Erythroblast (primary cell): ENCODE data around the gene RALGDS.

ENCODE experiments used
- GATA1 ChIP-seq: IDR thresholded peaks from 2 replicates; pipeline ENCODE4 v1.6.1; 2011; ENCODE audit warnings: low read depth, mild to moderate bottlenecking, control low read depth, low read length, moderate library complexity
- POLR2A ChIP-seq: IDR thresholded peaks from 2 replicates; pipeline ENCODE4 v1.6.1; 2011; ENCODE audit warnings: mild to moderate bottlenecking, low read length

DNA sequence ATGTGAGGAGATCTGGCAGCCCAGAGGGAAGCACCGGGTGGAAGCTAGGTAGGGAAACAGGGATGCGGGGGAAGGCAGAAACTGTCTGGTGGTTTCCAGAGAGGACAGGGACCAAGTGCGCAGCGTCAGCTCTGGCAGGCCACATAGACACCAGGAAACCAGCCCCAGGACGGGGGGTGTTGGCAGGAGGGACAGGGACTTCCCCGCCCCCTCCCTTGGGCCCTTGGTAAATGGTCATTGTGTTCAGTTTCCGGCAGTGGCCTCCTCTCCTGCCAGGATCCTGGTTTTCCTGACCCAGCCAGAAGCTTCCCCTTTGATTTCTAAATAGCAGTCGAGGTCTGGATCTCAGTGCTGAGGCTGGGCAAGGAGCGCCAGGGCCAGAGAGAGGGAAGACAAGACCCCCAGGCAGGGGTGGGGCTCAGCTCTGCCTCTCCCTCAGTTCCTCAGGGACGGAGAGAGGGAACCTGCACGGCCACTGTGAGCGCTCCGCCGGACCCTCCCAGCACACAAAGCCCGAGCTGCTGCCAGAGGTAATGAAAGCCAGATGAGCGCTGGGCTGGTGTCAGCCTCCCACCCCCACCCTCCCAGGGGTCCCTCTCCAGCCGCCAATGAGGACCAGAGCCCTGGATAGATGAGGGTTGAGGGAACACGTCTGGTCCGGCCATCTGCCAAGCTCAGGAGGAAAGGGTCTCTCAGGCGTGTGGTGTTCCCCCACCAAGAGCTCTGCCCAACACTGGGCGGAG is 1.8 kb downstream of the RALGDS start:
- TF ChIP-seq POLR2A (no peak), GATA1 (no peak)
